GM19438 (cell line): ENCODE measurements around the gene GPRC5B.

Experiments
- ATAC-seq: cut with Tn5 transposase; IDR thresholded peaks from one replicate; pipeline ENCODE4 v1.9.1; 2021; ENCODE audit warnings: low read depth; ENCODE audit not compliant: unreplicated experiment

Gene GPRC5B

GRCh38 chr16:19874026-19874425, 10.6 kb downstream of the GPRC5B start:
- ATAC-seq = no peak

- ATAC-seq = no peak
These were observed 11.7 kb downstream of the GPRC5B start for GRCh38 chr16:19872935-19873334.

- no peak for ATAC-seq
These were observed 12.3 kb downstream of the GPRC5B start for GRCh38 chr16:19872179-19872863.

GRCh38 chr16:19871721-19872120, 12.9 kb downstream of the GPRC5B start:
- ATAC-seq = no peak

- no peak for ATAC-seq
These were observed 16.2 kb downstream of the GPRC5B start for GRCh38 chr16:19868421-19868820.

- no peak for ATAC-seq
These were observed 20.1 kb downstream of the GPRC5B start for GRCh38 chr16:19864566-19864965.

- ATAC-seq = no peak
These were observed 20.7 kb downstream of the GPRC5B start for GRCh38 chr16:19863990-19864389.

- no peak for ATAC-seq
These were observed 22.8 kb downstream of the GPRC5B start for GRCh38 chr16:19861811-19862327.

- no peak for ATAC-seq
These were observed 23.5 kb downstream of the GPRC5B start for GRCh38 chr16:19861133-19861532.

GRCh38 chr16:19860166-19861041, 24.2 kb downstream of the GPRC5B start:
- ATAC-seq = no peak

GRCh38 chr16:19859603-19860002, 25.0 kb downstream of the GPRC5B start:
- no peak for ATAC-seq

GRCh38 chr16:19859166-19859565, 25.5 kb downstream of the GPRC5B start:
- ATAC-seq = no peak

GRCh38 chr16:19858340-19859018, 26.2 kb downstream of the GPRC5B start:
- no peak for ATAC-seq

- no peak for ATAC-seq
These were observed 26.9 kb downstream of the GPRC5B start for GRCh38 chr16:19857593-19858339.

- no peak for ATAC-seq
These were observed 28.5 kb downstream of the GPRC5B start for GRCh38 chr16:19856120-19856519.

- ATAC-seq = no peak
These were observed 30.1 kb downstream of the GPRC5B start for GRCh38 chr16:19854543-19854876.

- no peak for ATAC-seq
These were observed 30.7 kb downstream of the GPRC5B start for GRCh38 chr16:19853742-19854542.

- ATAC-seq = no peak
These were observed 31.4 kb downstream of the GPRC5B start for GRCh38 chr16:19853132-19853741.

GRCh38 chr16:19851476-19851875, 33.2 kb downstream of the GPRC5B start:
- ATAC-seq = no peak
